Activated effector memory CD4-positive, alpha-beta T cell treated with Interleukin-2 at 50 U/mL for 16 hours (primary cell): Measurements from ENCODE around the gene CYP2E1.
"Not testable (repeated sequence)": the region's sequence is repeated elsewhere in the genome, so short reads cannot be mapped to it uniquely, and the experiment has no call there.

Experiments
- DNase-seq: peaks from one replicate; pipeline ENCODE4 v3.0.0-alpha.2; 2020

The CYP2E1 gene

GRCh38 chr10:133573460-133573859 is 46.3 kb downstream of the CYP2E1 start:
- not testable (repeated sequence) for DNase-seq

GRCh38 chr10:133577037-133577436 is 49.9 kb downstream of the CYP2E1 start:
- DNase-seq = not testable (repeated sequence)
